ACC112 (cell line): Measurements from ENCODE around the gene ARPIN.
"Not testable (repeated sequence)": the region's sequence is repeated elsewhere in the genome, so short reads cannot be mapped to it uniquely, and the experiment has no call there.

Experiments used
- H2AFZ ChIP-seq: fragments of 200-600 bp; sonication (generic); one replicate; pipeline ENCODE4 v1.6.0; 2017; ENCODE audit warnings: antibody characterized with exemption, low read length; ENCODE audit not compliant: unreplicated experiment
- H3K27ac ChIP-seq: fragments of 200-600 bp; sonication (generic); 2 replicates; pipeline ENCODE4 v1.5.1; 2014; ENCODE audit warnings: low read depth, mild to moderate bottlenecking, antibody characterized with exemption, low read length, moderate library complexity
- H3K27me3 ChIP-seq: fragments of 200-600 bp; sonication (generic); 2 replicates; pipeline ENCODE4 v1.6.1; 2014; ENCODE audit warnings: mild to moderate bottlenecking, antibody characterized with exemption, low read length, moderate library complexity, mixed read lengths; ENCODE audit not compliant: insufficient read depth
- H3K36me3 ChIP-seq: fragments of 200-600 bp; sonication (generic); 2 replicates; pipeline ENCODE4 v1.6.1; 2016; ENCODE audit warnings: mild to moderate bottlenecking, antibody characterized with exemption, low read length, moderate library complexity, mixed read lengths; ENCODE audit not compliant: insufficient read depth
- H3K4me1 ChIP-seq: fragments of 200-600 bp; sonication (generic); one replicate; pipeline ENCODE4 v1.6.1; 2016; ENCODE audit warnings: low read length, mixed read lengths; ENCODE audit not compliant: insufficient read depth, unreplicated experiment, control insufficient read depth
- H3K4me3 ChIP-seq: fragments of 200-600 bp; sonication (generic); 2 replicates; pipeline ENCODE4 v1.5.1; 2014; ENCODE audit warnings: mild to moderate bottlenecking, low read depth, low read length
- H3K79me2 ChIP-seq: fragments of 200-600 bp; sonication (generic); one replicate; pipeline ENCODE4 v1.6.0; 2016; ENCODE audit warnings: low read length; ENCODE audit not compliant: control insufficient read depth, unreplicated experiment, insufficient read depth

ARPIN gene

DNA sequence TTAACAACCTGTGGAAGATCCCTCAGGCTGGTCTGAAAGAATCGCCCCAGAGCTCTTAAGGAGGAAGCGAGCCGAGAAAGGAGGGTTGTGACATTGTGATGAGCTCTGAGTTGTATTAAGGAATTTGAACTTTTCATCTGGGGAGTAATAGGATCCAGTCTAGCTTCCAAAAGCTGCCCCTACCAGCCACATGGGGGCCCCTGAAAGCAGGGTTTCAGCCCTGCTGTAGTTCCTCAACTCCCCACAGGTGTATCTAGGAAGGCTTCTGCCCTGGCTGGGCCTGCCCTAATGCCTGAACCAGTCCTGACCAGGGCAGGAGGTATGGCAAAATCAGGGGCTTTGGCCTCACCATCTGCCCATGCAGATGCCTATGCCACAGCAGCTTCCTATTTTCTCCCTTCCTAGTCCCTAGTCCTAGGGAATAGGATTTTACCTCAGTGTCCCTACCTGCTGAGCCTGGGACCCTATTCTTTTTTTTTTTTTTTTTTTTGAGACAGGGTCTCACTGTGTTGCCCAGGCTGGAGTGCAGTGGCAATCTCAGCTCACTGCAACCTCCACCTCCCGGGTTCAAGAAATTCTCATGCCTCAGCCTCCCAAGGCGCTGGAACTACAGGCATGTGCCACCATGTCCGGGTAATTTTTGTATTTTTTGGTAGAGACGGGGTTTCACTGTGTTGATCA, 14.0 kb downstream of the ARPIN start:
- Histone ChIP-seq H3K4me1 (no peaks in the 10 kb centered on the region), H3K27ac (no peak overlapping the region), H3K36me3 (no peaks in the 10 kb centered on the region), H3K4me3 (no peak overlapping the region), H3K79me2 (no peaks in the 10 kb centered on the region), H3K27me3 (no peaks in the 10 kb centered on the region), H2AFZ (no peak overlapping the region)

DNA sequence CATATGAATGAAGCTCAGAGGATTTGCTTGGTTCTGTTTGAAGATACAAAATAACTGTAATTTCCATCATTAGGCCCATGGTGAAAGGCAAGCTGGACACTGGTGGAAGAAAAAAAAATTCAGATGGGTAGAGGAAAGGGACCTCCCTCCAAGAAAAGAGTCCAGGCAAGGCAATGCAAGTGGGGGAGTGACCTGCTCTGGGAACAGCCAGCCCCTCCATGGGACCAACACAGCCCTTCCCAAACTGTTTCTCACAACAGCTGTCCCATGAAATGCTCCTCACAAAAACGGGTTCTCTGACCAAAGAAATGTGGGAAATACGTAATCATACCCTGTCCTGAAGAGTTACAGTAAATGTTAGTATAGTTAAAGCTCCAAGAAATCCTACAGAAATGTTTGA, 14.6 kb downstream of the ARPIN start:
- H2AFZ ChIP-seq = no peak overlapping the region
- peaks cover 5% of the 10 kb centered on the region for H3K79me2 ChIP-seq
- H3K4me3 ChIP-seq = no peak overlapping the region
- H3K27ac ChIP-seq = no peak overlapping the region
- no peaks in the 10 kb centered on the region for H3K27me3 ChIP-seq
- no peaks in the 10 kb centered on the region for H3K36me3 ChIP-seq
- H3K4me1 ChIP-seq = no peaks in the 10 kb centered on the region

DNA sequence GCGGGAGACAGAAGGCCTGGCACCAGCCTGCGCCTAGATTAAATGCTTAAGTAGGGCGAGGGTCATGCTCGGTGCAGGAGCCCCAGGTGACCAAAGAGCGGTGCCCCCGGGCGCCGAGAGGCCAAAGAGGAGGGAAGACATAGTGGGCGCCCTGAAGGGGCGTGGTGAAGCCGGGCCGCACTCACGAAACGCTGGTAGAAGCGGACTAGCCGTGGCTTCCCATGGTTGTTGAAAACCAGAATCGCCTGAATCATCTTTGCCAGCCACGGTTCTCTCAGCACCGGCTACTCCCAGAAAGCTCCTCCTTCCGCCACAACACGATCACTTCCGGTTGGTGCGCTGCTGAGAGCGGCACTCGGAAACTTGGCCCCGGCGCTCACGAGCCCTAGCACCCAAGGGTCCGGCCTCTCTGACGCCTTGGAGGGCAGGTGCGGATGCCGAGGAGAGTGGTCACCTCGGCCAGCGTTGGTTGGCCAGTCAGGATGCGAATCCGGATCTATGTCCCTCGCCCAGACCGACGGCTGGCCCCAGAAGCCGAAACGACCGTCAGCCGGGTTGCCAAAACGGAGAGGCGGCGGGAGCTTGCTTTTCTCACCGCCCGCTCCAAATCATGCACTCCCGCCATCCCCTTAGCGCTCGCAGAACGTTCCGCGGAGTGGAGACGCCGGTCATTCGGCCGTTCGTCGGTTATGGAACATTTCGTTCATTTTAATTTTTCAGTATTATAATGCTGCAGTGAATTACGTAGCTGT, 18.9 kb downstream of the ARPIN start, which contains the start of gene AP3S2:
AP3S2 (minus strand) TSS at position 299 of the 752 bp plus-strand sequence; CDS start at position 254, 45 bp downstream.
- Histone ChIP-seq H2AFZ (peak within 1 kb of the TSS; percentile 92), H3K36me3 (no peaks in the 10 kb centered on the region), H3K27ac (peak within 1 kb of the TSS; percentile 95), H3K4me1 (peaks cover 6% of the 10 kb centered on the region), H3K79me2 (peaks cover 30% of the 10 kb centered on the region), H3K4me3 (peak within 1 kb of the TSS; percentile 99), H3K27me3 (no peaks in the 10 kb centered on the region)

DNA sequence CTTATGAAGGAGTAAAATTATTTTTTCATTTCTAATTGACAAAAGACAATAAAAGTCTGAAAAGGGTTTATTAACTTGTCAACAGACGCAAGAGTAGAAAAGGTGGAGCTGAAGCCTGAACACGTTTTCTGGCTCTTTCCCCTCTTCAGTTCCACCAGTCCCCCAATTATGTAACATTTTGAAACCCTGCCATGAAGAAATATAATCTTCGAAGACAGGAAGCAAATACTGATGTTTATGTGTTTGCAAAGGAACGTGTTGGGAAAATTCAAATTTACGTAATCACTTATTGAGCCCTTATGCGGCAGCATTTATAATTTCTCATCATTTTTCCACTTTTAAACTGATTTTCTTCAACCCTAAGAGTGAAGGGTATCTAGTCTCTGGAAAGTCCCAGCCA, 19.7 kb downstream of the ARPIN start:
- Histone ChIP-seq H3K27me3 (no peaks in the 10 kb centered on the region), H3K4me1 (peaks cover 11% of the 10 kb centered on the region), H2AFZ (peak overlapping the region; percentile 92), H3K36me3 (no peaks in the 10 kb centered on the region), H3K79me2 (peaks cover 30% of the 10 kb centered on the region), H3K27ac (peak overlapping the region; percentile 95), H3K4me3 (peak overlapping the region; percentile 99)

DNA sequence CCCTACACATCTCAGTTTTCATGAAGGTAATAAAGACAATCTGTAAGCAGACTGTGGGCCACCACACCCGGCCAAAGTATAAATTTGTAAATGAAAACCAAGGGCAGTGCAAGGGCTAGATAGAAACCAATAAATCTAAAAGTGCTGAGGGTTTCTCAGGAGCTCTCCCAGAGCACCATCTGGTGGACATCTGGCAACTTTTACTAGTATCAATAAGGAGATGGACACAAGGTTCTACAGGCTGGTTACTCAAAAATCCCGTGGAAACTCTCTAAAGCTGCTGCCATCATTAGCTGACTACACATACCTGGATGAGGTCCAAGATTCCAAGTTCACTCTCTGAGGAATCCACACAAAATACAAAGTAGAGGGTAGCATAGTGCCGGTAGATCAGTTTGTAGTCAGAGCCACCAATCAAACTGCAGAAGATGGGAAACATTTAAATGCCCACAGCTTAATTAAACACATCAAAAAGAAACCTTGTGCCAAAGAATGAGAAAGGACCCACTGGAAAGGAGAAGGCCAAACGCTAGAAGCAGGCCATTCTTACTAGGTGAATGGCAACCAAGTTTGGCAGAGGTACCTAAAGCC, 24.4 kb downstream of the ARPIN start:
- H3K27ac ChIP-seq = no peak overlapping the region
- no peak overlapping the region for H3K4me3 ChIP-seq

DNA sequence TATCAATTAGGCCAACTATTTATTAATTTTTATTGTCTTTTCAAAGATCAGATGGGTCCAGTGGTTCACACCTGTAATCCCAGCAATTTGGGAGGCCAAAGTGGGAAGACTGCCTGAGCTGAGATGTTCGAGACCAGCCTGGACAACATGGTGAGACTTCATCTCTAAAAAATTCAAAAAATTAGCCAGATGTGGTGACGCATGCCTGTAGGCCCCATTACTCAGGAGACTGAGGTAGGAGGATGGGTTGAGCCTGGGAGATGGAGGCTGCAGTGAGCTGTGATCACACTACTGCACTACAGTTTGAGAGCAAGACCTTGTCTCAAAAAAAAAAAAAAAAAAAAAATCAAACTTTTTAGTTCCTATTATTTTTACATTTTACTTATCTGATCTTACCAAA, 27.1 kb downstream of the ARPIN start:
- Histone ChIP-seq H3K4me1 (peaks cover 6% of the 10 kb centered on the region), H2AFZ (no peak overlapping the region), H3K27me3 (no peaks in the 10 kb centered on the region), H3K79me2 (peaks cover 5% of the 10 kb centered on the region), H3K27ac (no peak overlapping the region), H3K4me3 (no peak overlapping the region), H3K36me3 (peaks cover 4% of the 10 kb centered on the region; the same call in 1 of the 2 replicates)

More for the DNA sequence above, 24.4 kb downstream of the ARPIN start:
- H2AFZ ChIP-seq = no peak overlapping the region
- H3K79me2 ChIP-seq = peaks cover 27% of the 10 kb centered on the region
- H3K27me3 ChIP-seq = no peaks in the 10 kb centered on the region
- H3K4me1 ChIP-seq = peaks cover 11% of the 10 kb centered on the region
- peaks cover 4% of the 10 kb centered on the region; the same call in 1 of the 2 replicates for H3K36me3 ChIP-seq

DNA sequence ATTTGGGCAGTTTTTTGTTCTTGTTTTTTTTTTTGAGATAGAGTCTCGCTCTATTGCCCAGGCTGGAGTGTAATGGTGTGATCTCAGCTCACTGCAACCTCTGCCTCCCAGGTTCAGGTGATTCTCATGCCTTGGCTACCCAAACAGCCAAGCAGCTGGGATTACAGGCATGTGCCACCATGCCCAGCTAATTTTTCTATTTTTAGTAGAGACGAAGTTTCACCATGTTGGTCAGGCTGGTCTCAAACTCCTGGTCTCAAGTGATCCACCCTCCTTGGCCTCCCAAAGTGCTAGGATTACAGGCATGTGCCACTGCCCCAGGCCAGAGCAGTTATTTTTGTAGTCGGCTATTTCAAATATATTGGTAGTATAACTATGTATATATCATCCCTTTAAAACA, 27.6 kb downstream of the ARPIN start:
- not testable (repeated sequence) for H3K4me3 ChIP-seq, H3K36me3 ChIP-seq, H3K4me1 ChIP-seq, H3K27ac ChIP-seq, H3K79me2 ChIP-seq, H2AFZ ChIP-seq, H3K27me3 ChIP-seq

DNA sequence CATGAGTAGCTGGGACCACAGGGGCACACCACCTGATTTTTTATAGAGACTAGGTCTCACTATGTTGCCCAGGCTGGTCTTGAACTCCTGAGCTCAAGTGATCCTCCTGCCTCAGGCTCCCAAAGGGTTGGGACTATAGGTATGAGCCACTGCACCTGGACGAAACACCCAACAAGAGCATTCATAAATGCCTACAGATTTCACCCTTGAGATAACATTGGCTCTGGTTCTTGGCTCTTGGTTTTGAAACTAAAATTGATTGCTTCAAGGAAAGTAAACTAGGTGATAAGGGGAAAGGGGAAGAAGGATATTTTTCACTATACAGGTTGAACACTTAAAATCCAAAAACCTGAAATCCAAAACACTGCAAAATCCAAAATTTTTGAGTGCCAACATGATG, 29.2 kb downstream of the ARPIN start:
- no peak overlapping the region for H3K27ac ChIP-seq
- no peak overlapping the region for H3K4me3 ChIP-seq
- H2AFZ ChIP-seq = no peak overlapping the region
- no peaks in the 10 kb centered on the region for H3K79me2 ChIP-seq
- peaks cover 4% of the 10 kb centered on the region; the same call in 1 of the 2 replicates for H3K36me3 ChIP-seq
- peaks cover 2% of the 10 kb centered on the region for H3K4me1 ChIP-seq
- H3K27me3 ChIP-seq = no peaks in the 10 kb centered on the region

DNA sequence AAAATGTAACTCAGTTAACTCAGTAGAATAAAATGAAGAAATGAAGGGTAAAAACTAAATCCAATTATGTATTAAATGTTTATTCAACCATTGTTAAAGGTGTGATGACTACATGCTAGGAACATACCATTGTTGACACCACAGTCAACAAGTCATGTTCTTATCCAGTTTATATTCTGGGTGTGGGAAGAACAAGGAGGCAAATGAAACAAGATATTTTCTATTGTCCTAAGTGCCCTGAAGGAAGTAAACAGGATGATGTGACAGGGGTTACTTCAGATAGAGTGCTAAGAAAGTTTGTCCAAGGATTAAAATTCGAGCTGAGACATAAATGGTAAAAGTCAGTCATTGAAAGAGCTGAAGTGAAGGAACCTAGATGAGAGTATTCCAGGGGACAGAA, 32.0 kb downstream of the ARPIN start:
- Histone ChIP-seq H2AFZ (no peak overlapping the region), H3K27me3 (no peaks in the 10 kb centered on the region), H3K79me2 (no peaks in the 10 kb centered on the region), H3K36me3 (no peaks in the 10 kb centered on the region; the same call in 1 of the 2 replicates), H3K4me3 (no peak overlapping the region), H3K4me1 (no peaks in the 10 kb centered on the region), H3K27ac (no peak overlapping the region)

DNA sequence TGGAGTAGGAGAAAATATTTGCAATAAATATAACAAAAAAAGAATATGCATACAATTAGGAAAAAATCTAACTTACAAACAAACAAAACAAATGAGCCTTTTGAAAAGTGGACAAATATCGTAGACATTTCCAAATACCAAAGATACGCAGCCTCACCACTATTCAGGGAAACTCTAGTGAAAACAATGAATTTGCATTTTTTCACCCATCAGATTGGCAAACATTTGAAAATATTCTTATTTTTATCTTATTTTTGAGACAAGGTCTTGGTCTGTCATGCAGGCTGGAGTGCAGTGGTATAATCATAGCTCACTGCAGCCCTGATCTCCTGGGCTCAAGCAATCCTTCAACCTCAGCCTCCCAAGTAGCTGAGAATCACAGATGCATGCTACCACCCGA, 34.4 kb downstream of the ARPIN start:
- Histone ChIP-seq H3K36me3 (no peaks in the 10 kb centered on the region; the same call in 1 of the 2 replicates), H3K4me3 (no peak overlapping the region), H2AFZ (no peak overlapping the region), H3K27ac (no peak overlapping the region), H3K27me3 (no peaks in the 10 kb centered on the region), H3K4me1 (no peaks in the 10 kb centered on the region), H3K79me2 (no peaks in the 10 kb centered on the region)
